Adrenal gland (tissue), 12 donors: ENCODE results near the gene CFP. TPM values are rescaled to one million over a fixed set of nuclear protein-coding genes. Genes with fewer than 3 reads are reported as not detected.

Experiments used
- DNase-seq, 7 donors: peaks; one replicate each; pipeline ENCODE4 v3.0.0-alpha.2; 2019 to 2020
- H3K27ac ChIP-seq, 5 donors: fragments of 200-600 bp; sonication (generic) in 4 of 5; 1 replicate in 3 of 5; 2 replicates in 2 of 5; pipeline versions ENCODE4 v1.5.1 to v1.8.0; 2016 to 2020; ENCODE audit warnings: mild to moderate bottlenecking in 1 of 5
- H3K27me3 ChIP-seq: fragments of 200-600 bp; 2 replicates; pipeline ENCODE4 v1.8.0; 2021
- H3K36me3 ChIP-seq, 2 donors: fragments of 200-600 bp; replicated peaks in 1 of 2; 1 replicate in 1 of 2; 2 replicates in 1 of 2; pipeline versions ENCODE4 v1.5.1 to v1.8.0; 2018 to 2022
- H3K4me1 ChIP-seq, 2 donors: fragments of 200-600 bp; replicated peaks in 1 of 2; 1 replicate in 1 of 2; 2 replicates in 1 of 2; pipeline versions ENCODE4 v1.5.1 to v1.8.0; 2018 to 2021
- H3K4me3 ChIP-seq, 4 donors: fragments of 200-600 bp; sonication (generic) in 3 of 4; one replicate each; pipeline ENCODE4 v1.5.1; 2016 to 2018
- H3K9me3 ChIP-seq, 3 donors: fragments of 200-600 bp; sonication (generic) in 1 of 3; replicated peaks in 1 of 3; 1 replicate in 2 of 3; 2 replicates in 1 of 3; pipeline versions ENCODE4 v1.5.1 to v1.8.0; 2016 to 2021
- CTCF ChIP-seq, 6 experiments: fragments of 450-650 bp in 4 of 6; fragments of 200-600 bp in 2 of 6; sonication (generic) in 1 of 6; IDR thresholded peaks; 1 replicate in 5 of 6; 2 replicates in 1 of 6; pipeline versions ENCODE4 v1.5.1 to v1.8.0; 2016 to 2021; ENCODE audit warnings: antibody characterized with exemption in 6 of 6, mild to moderate bottlenecking in 2 of 6, moderate library complexity in 1 of 6
- POLR2A ChIP-seq, 2 donors: fragments of 450-650 bp; IDR thresholded peaks; one replicate each; pipeline ENCODE4 v1.6.1; 2017; ENCODE audit warnings: antibody characterized with exemption in 2 of 2, mild to moderate bottlenecking in 2 of 2, moderate library complexity in 1 of 2
- WGBS, 4 donors: extraction: QIAGEN DNeasy Blood & Tissue Kit in 2 of 4; methylation state at CpG; one replicate each; pipeline versions ENCODE4 v1.1.5 to v1.1.7; 2013 to 2017; 5-methylcytosine and 5-hydroxymethylcytosine counted together
- intact Hi-C, 2 donors: fragments of 100-400 bp; cut with DNase I; formaldehyde crosslinking; loops; one replicate each; pipeline versions ENCODE4 v1.14.1 to v1.15.0; 2022 to 2023
- polyA plus RNA-seq, 3 donors: library from polyadenylated mRNA; stranded (reverse); fragments of 200-250 nt in 2 of 3; fragments of 350-450 nt in 1 of 3; fragmentation: Illumina TruSeq in 1 of 3; extraction: RNeasy Lipid Tissue Mini Kit (QIAGEN cat#74804) in 1 of 3; gene quantifications; one replicate each; pipeline ENCODE4 v1.2.3, GENCODE V29; 2013 to 2014
- total RNA-seq, 9 donors: library from RNA; depleted of rRNA in 4 of 9; stranded (reverse); fragments of >200 nt in 4 of 9; fragments of 120-200 nt in 1 of 9; fragmentation: NEBNext Ultra II Directional in 1 of 9; extraction: Animal tissue kit (Norgen Biotek cat#: 25700) in 1 of 9; gene quantifications; one replicate each; pipeline versions ENCODE4 v1.1.0 to v1.2.4, GENCODE V29; 2013 to 2023
- donor health status: healthy with polysubstance abuse.
- donor health status: Bipolar disorder and iron deficiency.
- donor health status: DM: yes; HTN: yes; CAD: no.
- donor health status: DM: no; HTN: no; CAD: no.
- donor health status: DM: no; HTN: no; CAD: no.
- donor health status: DM: yes; HTN: yes; CAD: no.

The CFP gene
- total and polyA plus RNA-seq, 12 donors = 0.91 to 14.5 (median 8.2) TPM

GRCh38 chrX:47595716-47596251 lies 33.9 kb downstream of the CFP start:
- H3K4me3 ChIP-seq = no peak overlapping the region
- H3K4me1 ChIP-seq = peaks cover 0 to 5% of the 10 kb centered on the region in 2 donors
- DNase-seq = peak in 2 of 7 donors; percentile 19 to 23
- H3K9me3 ChIP-seq = no peaks in the 10 kb centered on the region
- intact Hi-C loops = no loop called here
- peak overlapping the region in 2 of 5 donors; percentile 38 to 52 for H3K27ac ChIP-seq
- 24 to 64% (median 36%) methylated on average over 1 of the region's 1 CpG for whole genome bisulfite sequencing, 4 donors
- TF ChIP-seq CTCF (IDR thresholded peaks at IDR 0.05) (no peak), POLR2A (IDR thresholded peaks at IDR 0.05) (no peak)
- H3K27me3 ChIP-seq = no peaks in the 10 kb centered on the region
- H3K36me3 ChIP-seq = no peaks in the 10 kb centered on the region

GRCh38 chrX:47593522-47593921 lies 36.2 kb downstream of the CFP start:
- 60 to 76% (median 70%) methylated on average over 4 of the region's 4 CpGs for WGBS, 4 donors
- peaks cover 0 to 5% of the 10 kb centered on the region in 2 donors for H3K4me1 ChIP-seq
- no peak overlapping the region for H3K4me3 ChIP-seq
- H3K27ac ChIP-seq = no peak overlapping the region
- no peaks in the 10 kb centered on the region for H3K9me3 ChIP-seq
- DNase-seq = no peak
- TF ChIP-seq CTCF (IDR thresholded peaks at IDR 0.05) = no peak
- no peak for TF ChIP-seq POLR2A (IDR thresholded peaks at IDR 0.05)
- no peaks in the 10 kb centered on the region for H3K36me3 ChIP-seq
- intact Hi-C loops = no loop called here
- H3K27me3 ChIP-seq = no peaks in the 10 kb centered on the region

GRCh38 chrX:47590984-47591383 lies 38.7 kb downstream of the CFP start:
- Histone ChIP-seq H3K27ac (no peak overlapping the region), H3K4me1 (peaks cover 0 to 10% of the 10 kb centered on the region in 2 donors), H3K36me3 (no peaks in the 10 kb centered on the region), H3K27me3 (no peaks in the 10 kb centered on the region), H3K4me3 (no peak overlapping the region), H3K9me3 (no peaks in the 10 kb centered on the region)
- 17 to 86% (median 84%) methylated on average over 1 to 5 of the region's 5 CpGs for WGBS, 4 donors
- intact Hi-C loops = no loop called here
- TF ChIP-seq POLR2A (IDR thresholded peaks at IDR 0.05) = no peak
- no peak for TF ChIP-seq CTCF (IDR thresholded peaks at IDR 0.05)
- peak in 1 of 7 donors; percentile 5 for DNase-seq

GRCh38 chrX:47587906-47588735 lies 41.6 kb downstream of the CFP start:
- H3K9me3 ChIP-seq = no peaks in the 10 kb centered on the region
- WGBS, 4 donors = 75 to 96% (median 82%) methylated on average over 3 to 16 of the region's 16 CpGs
- H3K4me3 ChIP-seq = no peak overlapping the region
- no peak for TF ChIP-seq POLR2A (IDR thresholded peaks at IDR 0.05)
- no peak for TF ChIP-seq CTCF (IDR thresholded peaks at IDR 0.05)
- intact Hi-C loops = no loop called here
- H3K27ac ChIP-seq = no peak overlapping the region
- no peaks in the 10 kb centered on the region for H3K27me3 ChIP-seq
- H3K4me1 ChIP-seq = peaks cover 0 to 6% of the 10 kb centered on the region in 2 donors
- DNase-seq = peak in 2 of 7 donors; percentile 22 to 31
- peaks cover 0 to 11% of the 10 kb centered on the region in 2 donors for H3K36me3 ChIP-seq
